NOMO-1 (cell line): Measurements from ENCODE around the gene MYO7B.

ENCODE experiments used
- DNase-seq, 2 experiments: peaks; one replicate each; lab custom pipeline; 2025; ENCODE audit not compliant: unreplicated experiment in 2 of 2; lab: John Stamatoyannopoulos, UW

Gene MYO7B

DNA sequence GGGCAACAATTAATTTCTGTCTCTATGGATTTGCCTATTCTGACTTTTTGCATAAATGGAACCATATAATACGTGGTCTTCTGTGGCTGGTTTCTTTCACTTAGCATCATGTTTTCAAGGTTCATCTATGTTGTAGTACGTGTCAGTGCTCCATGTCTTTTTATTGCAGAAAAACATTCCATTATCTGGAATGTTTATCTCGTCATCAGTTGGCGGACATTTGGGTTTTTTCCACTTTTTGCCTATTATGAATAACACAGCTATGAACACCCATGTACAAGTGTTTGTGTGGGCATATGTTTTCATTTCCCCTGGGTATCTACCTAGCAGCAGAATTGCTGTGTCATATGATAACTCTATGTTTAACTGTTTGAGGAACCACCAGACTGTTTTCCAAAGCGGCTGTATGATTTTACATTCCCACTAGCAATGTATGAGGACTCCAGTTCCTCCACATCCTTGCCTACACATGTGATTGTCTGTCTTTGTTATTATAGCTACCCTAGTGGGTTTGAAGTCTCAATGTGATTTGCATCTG, 49.9 kb downstream of the MYO7B start:
- no peak for DNase-seq

GRCh38 chr2:127586136-127586535, 50.7 kb downstream of the MYO7B start:
- DNase-seq = no peak

DNA sequence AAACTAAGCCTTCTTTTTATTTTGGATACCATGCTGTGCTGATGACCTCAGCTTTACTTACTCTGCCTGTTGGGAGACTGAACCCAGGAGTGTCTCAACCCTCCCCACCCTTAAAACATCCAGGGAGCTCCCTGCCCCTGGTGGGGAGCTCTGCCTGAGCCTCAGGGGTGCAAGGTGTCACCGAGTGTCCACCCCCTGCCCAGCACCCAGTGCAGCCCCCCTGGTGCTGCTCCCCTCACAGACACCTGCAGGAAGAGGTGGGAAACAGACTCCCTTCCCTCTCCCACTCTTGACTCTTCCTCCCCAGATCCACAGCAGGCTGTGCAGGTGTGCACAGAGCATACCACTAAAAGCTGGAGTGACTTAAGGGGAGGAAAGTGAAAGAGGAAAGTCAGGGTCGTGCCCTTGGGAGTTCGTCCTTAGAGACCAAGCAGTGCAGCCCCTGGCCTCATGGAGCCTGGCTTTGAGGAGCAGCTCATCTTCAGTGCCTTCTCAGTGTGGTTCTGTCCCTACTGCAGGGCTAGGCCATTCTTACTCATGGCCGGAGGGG, 51.3 kb downstream of the MYO7B start:
- no peak for DNase-seq

GRCh38 chr2:127588241-127588640, 52.8 kb downstream of the MYO7B start:
- no peak for DNase-seq

DNA sequence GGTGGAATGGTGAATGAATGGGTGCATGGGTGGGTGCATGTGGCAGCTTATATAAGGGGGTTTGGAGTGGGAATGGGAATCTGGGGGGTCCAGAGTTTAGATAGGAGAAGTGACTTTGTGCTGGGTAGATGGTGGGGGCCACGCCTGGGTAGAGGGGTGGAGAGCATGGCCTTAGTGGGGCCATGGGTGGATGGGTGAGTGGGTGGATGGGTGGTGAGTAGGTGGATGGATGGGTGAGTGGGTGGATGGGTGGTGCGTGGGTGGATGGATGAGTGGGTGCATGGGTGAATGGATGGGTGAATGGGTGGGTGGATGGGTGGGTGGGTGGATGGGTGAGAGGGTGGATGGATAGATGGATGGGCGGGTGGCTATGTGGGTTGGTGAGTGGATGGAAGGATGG, 53.9 kb downstream of the MYO7B start:
- no peak for DNase-seq

GRCh38 chr2:127589841-127590240, 54.4 kb downstream of the MYO7B start:
- no peak for DNase-seq

GRCh38 chr2:127590386-127591190, 55.1 kb downstream of the MYO7B start:
- no peak for DNase-seq

DNA sequence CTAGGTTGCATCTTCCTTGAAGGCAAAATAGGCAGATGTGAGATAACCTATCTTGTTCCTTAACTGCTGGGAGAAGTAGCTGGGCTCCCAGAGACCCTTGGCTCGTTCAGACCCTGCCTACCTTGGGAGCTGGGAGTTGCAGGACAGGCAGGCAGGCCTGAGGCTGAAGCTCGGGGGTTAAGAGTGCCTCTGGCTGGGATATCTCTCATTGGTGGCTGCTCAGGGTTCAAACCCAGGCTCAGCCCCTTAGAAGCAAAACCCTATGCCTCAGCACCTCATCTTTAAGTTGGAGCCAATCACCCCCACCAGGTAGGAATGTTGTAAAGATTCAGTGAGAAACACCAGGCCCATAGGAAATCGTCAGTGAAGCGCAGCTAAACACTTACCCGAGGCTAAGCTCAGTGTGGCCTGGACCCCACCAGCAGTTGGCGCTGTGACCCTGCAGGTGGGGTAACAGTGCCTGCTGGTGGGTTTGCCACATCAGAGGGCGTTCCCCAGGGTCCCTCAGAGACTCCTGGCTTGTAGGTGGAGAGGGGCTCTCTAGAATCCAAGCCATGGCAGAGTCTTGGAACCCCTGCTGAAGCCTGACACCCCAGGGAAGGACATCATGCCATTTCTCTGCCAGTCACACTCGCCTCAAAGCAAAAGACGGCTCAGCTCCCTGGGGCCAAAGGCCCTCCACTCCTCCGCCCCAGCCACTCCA, 55.9 kb downstream of the MYO7B start:
- peak; percentile 25 to 35 for DNase-seq

DNA sequence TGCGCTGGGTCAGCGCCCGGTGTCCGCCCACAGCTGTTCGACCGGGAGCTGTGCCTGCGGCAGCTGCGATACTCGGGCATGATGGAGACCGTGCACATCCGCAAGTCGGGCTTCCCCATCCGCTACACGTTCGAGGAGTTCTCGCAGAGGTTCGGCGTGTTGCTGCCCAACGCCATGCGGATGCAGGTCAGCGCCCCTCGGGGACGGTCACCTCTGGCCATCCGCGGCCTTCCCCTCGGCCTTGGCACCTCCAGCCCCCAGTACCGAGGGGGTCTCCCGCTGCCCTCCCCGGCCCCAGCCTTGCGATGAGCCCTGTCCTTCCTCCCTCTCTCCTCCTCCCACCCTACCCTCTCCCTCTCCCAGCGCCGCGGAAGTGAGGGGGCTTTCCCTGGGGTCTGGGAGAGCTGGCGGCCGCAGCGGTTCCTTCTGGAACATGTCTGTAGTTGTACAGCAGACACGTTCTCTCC, 57.3 kb downstream of the MYO7B start:
- no peak for DNase-seq

GRCh38 chr2:127593228-127594115, 58.0 kb downstream of the MYO7B start:
- DNase-seq = no peak

- no peak for DNase-seq
Measured at GRCh38 chr2:127594116-127594591, 58.7 kb downstream of the MYO7B start.

DNA sequence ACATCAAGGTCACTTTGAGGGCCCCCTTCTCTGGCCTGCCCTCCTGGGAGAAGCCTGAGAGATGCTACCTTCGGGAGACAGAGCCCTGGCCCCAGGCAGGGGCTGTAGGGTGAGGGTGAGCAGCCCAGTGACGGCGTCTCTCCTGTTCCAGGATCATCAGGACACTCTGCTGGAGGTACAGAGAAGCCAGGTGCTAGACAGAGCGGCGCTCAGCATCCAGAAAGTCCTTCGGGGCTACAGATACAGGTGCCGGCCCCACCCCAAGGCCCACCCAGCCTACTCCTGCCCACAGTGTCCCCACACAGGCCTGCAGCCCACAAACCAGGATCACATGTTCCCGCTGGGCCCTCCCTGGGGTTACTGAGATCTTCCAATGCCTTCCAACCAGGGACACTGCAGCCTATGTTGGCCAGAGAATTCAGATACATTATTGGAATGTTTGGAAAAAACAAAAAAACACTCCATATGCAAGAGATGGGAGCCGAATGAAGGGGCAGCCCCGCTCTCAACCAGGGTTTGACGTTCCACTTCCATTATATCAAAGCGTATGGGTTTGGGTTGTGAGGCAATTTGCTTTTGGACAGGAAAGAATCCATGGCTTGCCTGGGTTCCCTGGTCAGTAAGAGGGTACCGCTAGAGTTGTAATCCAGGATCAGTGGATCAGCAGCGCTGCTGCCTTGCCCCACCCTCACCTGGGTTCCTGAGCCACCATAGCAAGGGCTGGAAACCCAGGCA, 61.0 kb downstream of the MYO7B start:
- no peak for DNase-seq

DNA sequence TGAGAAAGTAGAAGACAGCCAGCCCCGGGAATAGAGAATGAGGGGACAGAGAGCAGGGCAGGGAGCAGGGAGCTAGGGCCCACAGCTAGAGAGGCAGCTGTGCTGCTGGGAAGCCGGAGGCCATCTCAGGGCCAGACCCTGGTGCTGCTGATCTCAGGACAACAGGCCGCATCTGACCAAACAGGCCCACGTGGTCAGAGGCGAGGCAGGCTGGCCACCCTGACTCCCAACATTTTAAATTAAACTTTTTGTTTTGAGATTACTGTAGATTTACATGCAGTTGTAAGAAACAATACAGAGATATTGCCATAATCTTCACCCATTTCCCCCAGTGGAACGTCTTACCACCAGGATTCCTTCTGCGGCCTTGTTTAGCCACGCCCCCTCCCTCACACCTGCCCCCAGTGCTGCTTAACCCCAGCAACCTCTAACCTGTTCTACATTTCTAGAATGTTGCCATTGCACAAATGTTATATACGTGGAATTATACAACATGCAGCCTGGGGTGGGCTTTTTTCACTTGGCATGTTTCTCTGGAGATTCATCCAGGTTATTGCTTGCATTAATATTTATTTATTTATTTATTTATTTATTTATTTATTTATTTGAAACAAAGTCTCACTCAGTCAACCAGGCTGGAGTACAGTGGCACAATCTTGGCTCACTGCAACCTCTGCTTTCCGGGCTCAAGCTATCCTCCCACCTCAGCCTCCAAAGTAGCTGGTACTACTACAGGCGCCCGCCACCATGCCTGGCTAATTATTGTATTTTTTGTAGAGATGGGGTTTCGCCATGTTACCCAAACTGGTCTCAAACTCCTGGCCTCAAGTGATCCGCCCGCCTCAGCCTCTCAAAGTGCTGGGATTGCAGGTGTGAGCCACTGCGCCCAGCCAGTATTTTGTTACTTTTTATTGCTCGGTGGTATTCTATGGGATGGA, 61.8 kb downstream of the MYO7B start:
- DNase-seq = no peak

DNA sequence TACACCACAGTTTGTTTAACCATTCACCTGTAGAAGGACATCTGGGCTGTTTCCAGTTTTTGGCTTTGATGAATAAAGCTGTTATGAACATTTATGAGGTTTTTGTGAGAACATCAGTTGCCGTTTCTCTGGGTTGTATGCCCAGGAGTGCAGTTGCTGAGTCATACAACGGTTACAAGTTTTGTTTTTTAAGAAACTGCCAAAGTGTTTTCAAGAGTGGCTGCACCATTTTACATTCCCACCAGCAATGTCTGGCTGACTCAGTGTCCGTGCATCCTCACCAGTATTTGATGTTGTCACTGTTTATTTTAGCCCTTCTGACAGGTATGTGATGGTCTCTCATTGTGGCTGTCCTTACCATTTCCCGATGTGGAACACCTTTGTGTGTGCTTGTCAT, 62.5 kb downstream of the MYO7B start:
- DNase-seq = no peak

DNA sequence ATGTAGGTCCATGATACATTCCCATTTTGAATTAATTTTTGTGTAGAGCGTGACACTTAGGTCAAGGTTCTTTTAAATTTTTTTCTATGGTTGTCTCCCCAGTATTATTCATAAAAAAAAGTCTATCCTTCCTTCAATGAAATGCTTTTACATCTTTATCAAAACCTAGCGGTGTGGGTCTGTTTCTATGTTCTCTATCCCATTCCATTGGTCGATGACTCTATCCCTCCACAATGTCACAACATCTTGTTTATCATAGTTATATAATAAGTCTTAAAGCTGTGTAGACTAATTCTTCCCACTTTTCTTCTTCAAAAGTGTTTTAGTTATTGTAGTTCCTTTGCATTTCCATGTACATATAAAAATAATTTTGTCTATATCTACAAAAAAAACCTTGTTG, 63.2 kb downstream of the MYO7B start:
- no peak for DNase-seq

GRCh38 chr2:127599211-127599610, 63.7 kb downstream of the MYO7B start:
- DNase-seq = no peak

- DNase-seq = no peak
Measured at GRCh38 chr2:127604986-127605385, 69.5 kb downstream of the MYO7B start.

GRCh38 chr2:127605691-127606263, 70.3 kb downstream of the MYO7B start:
- no peak for DNase-seq
